ENCODE measurements around the gene KIF2C. TPM values are rescaled to one million over a fixed set of nuclear protein-coding genes. Genes with fewer than 3 reads are reported as not detected.

The KIF2C gene
- total and polyA plus RNA-seq, 9 of the 15 experiments (the other 6 are each of a cell fraction or from before 2014, with no cell fraction given): 84.9 to 226 (median 169) TPM

- TF ChIP-seq FOXM1 (IDR thresholded peaks at IDR 0.05; ENCODE audit: low read depth) (0 out of 2 replicates have a peak, but pooled peaks have one; percentile 61), FOXM1 (CRISPR knock-in tag; IDR thresholded peaks at IDR 0.05; ENCODE audit: low read depth) (peak; percentile 66; the same call in 1 of the 2 replicates), RBM15 (IDR thresholded peaks at IDR 0.05; ENCODE audit: insufficient read depth, low read length) (no peak), GABPB2 (CRISPR knock-in tag; conservative IDR thresholded peaks at IDR 0.05) (peak; percentile 92; the same call in 1 of the 2 replicates), EHMT2 (IDR thresholded peaks at IDR 0.05) (peak; percentile 10; the same call in 1 of the 2 replicates), ZNF217 (CRISPR knock-in tag; IDR thresholded peaks at IDR 0.05) (no peak), ZNF655 (CRISPR knock-in tag; IDR thresholded peaks at IDR 0.05) (peak; percentile 97), RB1 (IDR thresholded peaks at IDR 0.05; ENCODE audit: low read depth) (peak; percentile 83), ZNF318 (IDR thresholded peaks at IDR 0.05; ENCODE audit: borderline replicate concordance in 1 of 2, low read depth in 1 of 2) (peak; percentile 61 to 99; a peak in 2 of 4 replicates), POLR2A (conservative IDR thresholded peaks at IDR 0.05) (peak; percentile 100), POLR2AphosphoS5 (IDR thresholded peaks at IDR 0.05; ENCODE audit: control insufficient read depth, insufficient read depth, low read depth, low read length) (peak; percentile 100), PHF20 (IDR thresholded peaks at IDR 0.05; ENCODE audit: partially characterized antibody) (peak; percentile 68), XRCC5 (IDR thresholded peaks at IDR 0.05; ENCODE audit: low read depth, low read length) (peak; percentile 74), CBFB (CRISPR knock-in tag; IDR thresholded peaks at IDR 0.05) (no peak), ZNF717 (CRISPR knock-in tag; IDR thresholded peaks at IDR 0.05) (peak; percentile 99), PHF21A (IDR thresholded peaks at IDR 0.05; ENCODE audit: borderline replicate concordance, low read depth) (peak; percentile 93; the same call in 1 of the 2 replicates), NFIC (IDR thresholded peaks at IDR 0.05) (peak; percentile 91), CREB3 (tag; conservative IDR thresholded peaks at IDR 0.05; ENCODE audit: low read depth) (peak; percentile 69; the same call in 1 of the 2 replicates)
Measured at GRCh38 chr1:44730741-44731512, 8.7 kb upstream of the KIF2C start, which contains the start of gene RNU5D-1 (continued).

Measured in K562 (cell line).